SH-SY5Y (cell line): ENCODE measurements around the gene TMEM30A.

ENCODE experiments used
- GATA2 ChIP-seq: IDR thresholded peaks from 2 replicates; pipeline ENCODE4 v1.6.1; 2011; ENCODE audit warnings: mild to moderate bottlenecking, low read depth, low read length
- GATA3 ChIP-seq: IDR thresholded peaks from 2 replicates; pipeline ENCODE4 v1.6.1; 2011; ENCODE audit warnings: low read depth, mild to moderate bottlenecking, low read length, moderate library complexity

TMEM30A gene

GRCh38 chr6:75221116-75221515, 63.5 kb downstream of the TMEM30A start:
- TF ChIP-seq GATA3 (no peak), GATA2 (no peak)

GRCh38 chr6:75220357-75220756, 64.2 kb downstream of the TMEM30A start:
- TF ChIP-seq GATA2, result no peak
- TF ChIP-seq GATA3, result no peak

GRCh38 chr6:75219263-75219662, 65.3 kb downstream of the TMEM30A start:
- TF ChIP-seq GATA2, result no peak
- TF ChIP-seq GATA3, result no peak

GRCh38 chr6:75217193-75217592, 67.4 kb downstream of the TMEM30A start:
- TF ChIP-seq GATA2, result no peak
- no peak for TF ChIP-seq GATA3

- TF ChIP-seq GATA2, result no peak
- no peak for TF ChIP-seq GATA3
These were observed 69.3 kb downstream of the TMEM30A start for GRCh38 chr6:75215291-75215690.

- TF ChIP-seq GATA2 (no peak), GATA3 (no peak)
These were observed 70.9 kb downstream of the TMEM30A start for GRCh38 chr6:75213732-75214131.

- TF ChIP-seq GATA2, result no peak
- no peak for TF ChIP-seq GATA3
These were observed 71.5 kb downstream of the TMEM30A start for GRCh38 chr6:75213112-75213511.

- TF ChIP-seq GATA3, result no peak
- TF ChIP-seq GATA2, result no peak
These were observed 72.5 kb downstream of the TMEM30A start for GRCh38 chr6:75211920-75212590.

- TF ChIP-seq GATA2 (peak; percentile 71), GATA3 (peak; percentile 80)
These were observed 73.5 kb downstream of the TMEM30A start for GRCh38 chr6:75210885-75211739.

- no peak for TF ChIP-seq GATA2
- no peak for TF ChIP-seq GATA3
These were observed 75.3 kb downstream of the TMEM30A start for GRCh38 chr6:75209184-75209723.

- no peak for TF ChIP-seq GATA2
These were observed 76.1 kb downstream of the TMEM30A start for GRCh38 chr6:75208298-75209183.

GRCh38 chr6:75206576-75207342, 77.8 kb downstream of the TMEM30A start:
- TF ChIP-seq GATA2, result no peak
- no peak for TF ChIP-seq GATA3

GRCh38 chr6:75205776-75206575, 78.6 kb downstream of the TMEM30A start, which contains the start of gene COL12A1:
Gene COL12A1 (minus strand): TSS chr6:75206053. CDS start chr6:75202792, 3,261 bp downstream.
- no peak for TF ChIP-seq GATA3
- TF ChIP-seq GATA2, result no peak
